Dermis microvascular lymphatic vessel endothelial cell (primary cell): ENCODE results near the gene PIP5K1C. TPM values are rescaled to one million over a fixed set of nuclear protein-coding genes. Genes with fewer than 3 reads are reported as not detected.

Experiments
- DNase-seq, 2 donors: peaks; one replicate each; pipeline versions ENCODE4 v3.0.0 to v3.0.0-alpha.2; 2010; ENCODE audit warnings: low read depth in 2 of 2
- total RNA-seq: library from RNA; depleted of rRNA; stranded (reverse); fragments of >200 nt; gene quantifications from 2 replicates; pipeline ENCODE4 v1.2.1, GENCODE V29; 2014

The PIP5K1C gene
- total RNA-seq, 1 donor from 2014 or later, result 19.4 TPM

DNA sequence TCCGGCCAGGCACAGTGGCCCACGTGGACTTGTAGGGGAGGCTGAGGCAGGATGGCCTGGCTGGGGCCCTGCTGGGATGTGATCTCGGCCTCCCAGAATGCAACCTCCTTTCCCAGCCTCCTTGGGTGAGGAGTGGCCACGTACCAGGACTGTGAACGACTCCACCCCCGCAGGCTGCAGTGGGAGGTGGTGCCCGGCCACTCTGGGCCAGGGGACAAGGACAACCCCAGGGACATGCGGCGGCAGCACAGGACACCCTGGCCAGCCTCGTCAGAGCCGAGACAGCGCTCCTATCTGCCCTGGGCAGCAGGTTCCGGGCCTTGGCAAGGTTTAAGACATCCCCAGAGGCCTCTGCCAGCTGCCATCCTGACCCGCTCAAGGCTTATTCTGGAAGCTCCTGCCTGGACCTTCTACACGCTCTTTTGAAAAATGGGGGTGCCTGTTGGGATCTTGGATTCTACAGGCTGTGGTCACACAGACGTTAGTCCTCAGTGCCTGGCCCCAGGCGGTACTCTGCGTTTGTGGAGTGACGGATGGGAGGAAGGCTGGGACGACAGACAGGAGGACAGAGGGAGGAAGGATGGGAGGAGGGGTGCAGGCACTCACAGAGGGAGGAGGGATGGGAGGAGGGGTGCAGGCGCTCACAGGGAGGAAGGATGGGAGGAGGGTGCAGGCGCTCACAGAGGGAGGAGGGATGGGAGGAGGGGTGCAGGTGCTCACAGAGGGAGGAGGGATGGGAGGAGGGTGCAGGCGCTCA lies 53.8 kb downstream of the PIP5K1C start:
- no peak for DNase-seq

DNA sequence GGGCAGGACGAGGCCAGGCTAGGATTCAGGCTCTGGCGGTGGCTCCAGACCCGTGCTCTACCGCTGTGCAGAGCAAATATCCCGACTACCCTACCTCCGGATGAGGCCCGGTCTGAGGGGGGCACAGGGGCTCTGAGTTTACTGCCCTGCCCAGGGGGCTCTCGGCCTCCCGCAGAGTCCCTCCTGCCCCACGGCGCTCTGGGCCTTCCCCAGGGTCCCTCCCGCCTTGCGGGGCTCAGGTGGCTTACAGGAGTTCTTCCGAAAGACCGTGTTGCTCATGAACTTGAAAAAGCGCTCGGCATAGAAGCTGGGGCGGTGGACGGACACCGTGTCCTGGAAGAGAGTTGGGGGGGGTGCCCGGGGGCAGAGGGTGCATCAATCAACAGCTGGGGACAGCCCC lies 54.5 kb downstream of the PIP5K1C start:
- no peak for DNase-seq

DNA sequence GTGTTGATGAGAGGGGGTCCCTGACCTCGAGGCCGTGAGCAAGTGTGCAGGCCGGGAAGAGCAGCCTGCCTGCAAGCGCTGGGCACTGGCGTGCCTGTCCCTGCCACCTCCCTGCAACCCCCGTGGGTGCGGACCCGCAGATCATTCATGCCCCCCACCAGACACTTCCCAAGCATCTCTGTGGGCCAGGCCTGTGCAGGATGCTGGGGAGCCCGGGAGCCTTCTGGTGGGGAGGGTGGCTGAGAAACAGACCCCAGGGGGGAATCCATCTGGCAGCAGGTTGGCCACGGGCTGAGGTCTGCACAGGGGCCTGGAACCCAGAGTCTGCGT lies 55.2 kb downstream of the PIP5K1C start:
- DNase-seq, result no peak

DNA sequence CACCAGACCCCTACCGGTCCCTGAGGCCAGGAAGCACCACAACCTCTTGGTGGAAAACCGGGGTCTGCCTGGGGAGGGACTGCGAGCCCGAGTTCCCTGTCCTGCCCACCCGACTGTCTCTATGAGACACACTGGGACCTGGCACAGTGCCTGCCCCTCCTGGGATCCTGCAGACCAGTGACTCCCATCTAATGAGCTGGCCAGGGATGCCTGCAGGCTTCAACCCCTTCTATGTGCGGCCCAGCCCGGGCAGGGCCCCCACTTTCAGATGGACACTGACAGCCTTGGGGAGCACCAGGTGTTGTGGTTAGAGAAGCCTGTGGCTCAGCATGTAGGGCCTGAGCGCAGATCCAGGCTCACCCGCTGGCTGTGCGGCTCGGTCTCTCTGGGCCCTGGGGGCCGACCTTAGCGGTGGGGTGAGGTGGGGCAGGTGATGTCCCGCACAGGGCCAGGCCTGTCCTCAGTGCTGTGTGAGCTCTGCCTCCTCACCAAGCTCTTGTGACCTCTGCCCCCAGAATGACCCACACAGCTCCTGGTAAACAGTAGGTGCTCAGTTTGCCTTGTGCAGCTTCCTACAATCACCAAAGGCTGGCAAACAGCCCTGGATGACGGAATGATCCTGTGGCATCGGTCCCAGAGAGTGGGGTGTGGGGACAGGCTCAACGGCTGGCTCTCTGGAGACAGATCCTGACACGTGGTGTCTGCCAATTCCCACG lies 55.8 kb downstream of the PIP5K1C start:
- no peak for DNase-seq

DNA sequence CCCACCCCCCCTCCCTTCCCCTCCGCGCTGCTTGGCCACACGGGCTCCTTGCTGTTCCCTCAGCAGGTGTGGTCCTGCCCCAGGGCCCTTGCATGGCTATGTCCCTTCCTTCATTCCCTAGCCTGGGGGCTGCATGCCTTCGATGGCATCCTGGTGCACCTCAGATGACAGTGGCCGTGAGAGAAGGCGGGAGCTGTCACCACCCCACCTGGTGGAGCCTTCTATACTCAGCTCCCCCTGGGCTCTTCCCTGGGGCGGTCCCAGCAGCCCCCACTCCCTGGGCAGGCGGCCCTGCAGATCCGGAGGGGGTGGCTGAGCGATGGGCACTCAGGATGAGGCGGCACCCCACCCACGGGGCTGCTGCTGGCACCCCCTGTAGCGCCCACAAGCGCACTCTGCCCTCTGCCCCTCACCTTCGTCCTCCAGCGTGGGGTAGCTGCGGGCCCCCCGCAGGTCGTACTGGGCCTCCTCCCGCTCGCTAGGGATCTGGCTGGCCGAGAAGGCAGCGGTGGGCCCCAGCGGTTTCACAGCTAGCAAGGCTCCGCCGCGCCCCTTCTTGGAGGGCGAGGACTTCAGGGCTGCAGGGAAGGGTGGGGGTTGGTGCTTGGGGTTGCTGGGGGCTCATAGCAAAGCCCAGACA lies 56.5 kb downstream of the PIP5K1C start:
- no peak for DNase-seq

DNA sequence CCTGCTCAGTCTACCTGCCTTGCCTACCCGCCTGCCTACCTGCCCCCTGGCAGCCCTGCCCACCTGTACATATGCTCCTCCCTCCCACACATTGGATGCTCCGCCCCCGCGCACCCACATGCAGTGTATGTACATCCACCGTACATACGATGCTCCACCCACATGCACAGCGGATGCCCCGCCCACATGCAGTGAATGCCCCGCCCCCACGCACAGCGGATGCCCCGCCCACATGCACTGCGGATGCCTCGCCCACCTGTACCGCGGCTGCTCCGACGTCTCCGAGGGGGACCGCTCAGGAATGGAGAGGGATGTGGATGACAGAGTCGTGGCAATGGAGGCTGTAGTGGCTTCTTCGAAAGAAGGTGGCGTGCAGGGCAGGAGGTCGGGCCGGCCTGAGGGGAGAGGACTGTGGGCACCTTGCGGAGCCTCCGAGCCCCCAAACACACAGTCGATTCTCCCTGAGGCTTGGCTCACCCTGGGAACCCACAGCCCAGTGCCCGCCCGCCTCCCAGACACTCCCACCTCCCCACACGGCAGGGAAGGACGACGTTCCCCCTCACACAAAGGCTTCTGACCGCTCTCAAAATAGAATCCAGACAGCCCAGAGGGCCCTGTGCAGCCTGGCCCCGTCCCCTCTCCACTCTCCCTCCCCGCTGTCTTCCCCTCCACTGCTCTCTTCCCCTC lies 57.1 kb downstream of the PIP5K1C start:
- DNase-seq, result no peak

DNA sequence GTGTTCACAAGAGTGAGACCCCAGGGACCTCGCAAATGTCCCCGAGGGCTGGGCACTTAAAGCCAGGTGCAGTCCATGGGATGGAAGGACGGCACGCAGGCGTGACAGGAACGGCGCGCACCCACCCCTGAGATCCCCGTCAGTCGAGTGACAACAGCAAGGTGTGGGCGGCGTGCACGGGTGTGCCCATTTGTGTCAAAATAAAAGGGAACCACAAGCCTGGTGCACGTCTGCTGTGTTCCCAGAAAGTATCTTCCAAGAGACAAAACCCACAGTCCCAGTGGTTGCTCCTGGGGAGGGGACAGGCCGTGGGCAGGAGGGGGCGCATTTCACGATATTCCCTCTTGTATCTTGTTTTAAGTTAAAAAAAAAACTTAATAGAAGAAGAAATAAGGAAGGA lies 58.0 kb downstream of the PIP5K1C start:
- DNase-seq, result no peak

DNA sequence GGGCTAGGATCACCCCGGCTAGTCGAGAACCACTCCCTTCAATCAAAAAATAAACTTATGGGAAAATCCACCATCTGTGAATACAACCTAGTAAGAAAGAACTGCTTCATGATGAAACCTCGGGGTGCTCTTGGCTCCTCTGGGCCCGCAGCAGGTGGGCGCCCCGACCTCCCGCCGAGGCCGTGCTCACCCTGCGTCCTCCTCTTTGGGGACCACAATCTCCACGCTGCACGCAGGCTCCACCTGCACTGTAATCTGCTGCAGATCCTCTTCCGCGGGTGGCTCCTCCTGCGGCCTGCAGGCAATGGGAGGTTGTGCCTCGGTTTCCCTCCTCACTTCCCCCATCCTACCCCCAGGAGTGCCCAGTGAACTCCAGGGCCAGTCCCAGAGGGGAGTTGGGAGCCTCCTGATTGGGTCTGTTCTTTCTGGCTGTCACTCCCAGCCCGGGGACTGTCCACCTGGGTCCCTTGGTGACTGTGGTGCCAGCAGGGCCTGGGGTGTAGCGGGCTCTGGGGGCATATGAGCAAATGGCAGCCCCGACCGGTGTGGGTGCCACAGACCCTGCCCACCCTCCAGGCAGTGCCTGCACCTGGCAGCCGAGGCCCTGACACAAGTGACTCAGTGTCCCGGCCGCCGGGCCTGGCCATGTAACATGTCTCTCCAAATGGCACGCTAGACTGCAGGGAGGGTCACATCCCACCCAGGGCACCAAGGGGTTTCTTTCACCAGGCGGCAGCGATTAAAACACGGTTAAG lies 58.6 kb downstream of the PIP5K1C start:
- DNase-seq, result no peak

DNA sequence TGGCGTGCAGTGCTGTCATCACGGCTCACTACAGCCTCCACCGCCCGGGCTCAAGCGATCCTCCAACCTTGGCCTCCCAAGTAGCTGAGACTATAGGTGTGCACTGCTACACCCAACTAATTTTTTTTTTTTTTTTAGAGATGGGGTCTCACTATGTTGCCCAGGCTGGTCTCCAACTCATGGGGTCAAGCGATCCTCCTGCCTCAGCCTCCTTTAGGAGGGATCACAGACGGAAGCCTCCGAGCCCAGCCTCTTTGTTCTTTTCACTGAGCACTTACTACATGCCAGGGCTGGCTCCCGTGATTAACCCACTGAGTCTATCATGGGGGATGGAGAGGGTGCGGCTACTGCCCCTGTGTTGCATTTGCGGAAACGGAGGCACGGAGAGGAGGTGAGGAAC lies 60.8 kb downstream of the PIP5K1C start:
- DNase-seq, result no peak

DNA sequence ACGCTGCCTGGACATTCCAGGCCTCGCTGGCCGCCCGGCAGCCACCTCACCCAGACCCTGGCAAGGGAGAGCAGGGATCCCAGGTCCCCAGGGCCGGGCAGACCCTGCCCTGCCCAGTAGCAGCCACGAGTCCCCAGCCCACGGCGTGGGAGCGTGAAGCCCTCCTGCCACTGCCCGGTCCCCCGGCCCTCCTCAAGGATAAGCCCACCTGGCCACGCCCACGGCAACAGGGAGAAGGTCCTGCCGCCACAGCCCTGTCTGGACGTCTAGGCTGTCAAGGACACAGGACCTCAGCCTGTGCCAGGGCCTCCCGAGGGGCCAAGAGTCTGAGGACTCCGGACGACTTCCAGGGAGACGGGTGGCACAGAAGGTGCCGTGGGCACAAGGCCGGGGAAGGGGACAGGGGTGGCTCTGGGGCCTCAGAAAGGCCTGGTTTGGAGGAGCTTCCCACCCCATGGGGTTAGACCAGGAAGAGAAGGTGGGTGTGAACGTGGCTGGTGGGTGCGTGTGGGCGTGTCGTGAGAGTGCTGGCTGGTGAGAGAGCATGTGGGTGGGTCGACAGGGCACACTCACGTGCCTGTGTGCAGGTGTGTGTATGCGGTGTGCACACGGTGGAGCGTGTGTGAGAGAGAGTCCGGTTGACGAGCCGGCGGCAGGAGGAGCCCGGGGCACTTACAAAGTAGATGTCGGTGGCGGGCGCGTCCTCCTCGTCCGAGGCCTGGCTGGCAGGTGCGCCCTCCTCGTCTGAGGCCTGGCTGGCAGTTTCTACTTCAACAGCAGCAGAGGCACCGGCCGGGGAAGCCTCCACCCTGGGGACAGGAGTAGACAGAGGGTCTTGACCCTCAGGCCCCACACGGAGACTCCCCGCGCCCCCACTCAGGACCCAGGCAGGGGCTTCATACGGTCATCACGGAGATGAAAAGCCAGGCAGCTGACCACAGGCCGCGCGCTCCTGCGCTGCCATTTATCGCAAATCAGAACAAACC lies 61.8 kb downstream of the PIP5K1C start:
- no peak for DNase-seq

DNA sequence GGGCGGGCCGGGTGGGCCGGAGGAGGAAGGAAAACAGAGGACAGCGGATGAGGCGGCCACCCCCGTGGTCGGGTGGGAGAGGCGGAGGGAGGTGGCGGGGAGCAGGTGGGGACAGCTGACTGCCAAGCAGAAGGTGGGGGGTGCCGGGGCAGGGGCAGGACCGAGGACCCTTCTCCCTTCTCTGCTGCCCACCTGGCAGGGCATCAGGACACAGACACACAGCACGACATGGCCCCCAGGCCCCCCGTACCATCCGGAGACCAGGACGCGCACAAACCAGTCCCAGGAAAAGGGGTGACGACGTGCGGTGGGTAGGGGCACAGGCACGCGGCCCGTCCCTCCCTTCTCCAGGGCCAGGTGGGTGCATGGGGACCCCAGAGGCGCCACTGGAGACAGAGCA lies 62.6 kb downstream of the PIP5K1C start:
- DNase-seq, result no peak

DNA sequence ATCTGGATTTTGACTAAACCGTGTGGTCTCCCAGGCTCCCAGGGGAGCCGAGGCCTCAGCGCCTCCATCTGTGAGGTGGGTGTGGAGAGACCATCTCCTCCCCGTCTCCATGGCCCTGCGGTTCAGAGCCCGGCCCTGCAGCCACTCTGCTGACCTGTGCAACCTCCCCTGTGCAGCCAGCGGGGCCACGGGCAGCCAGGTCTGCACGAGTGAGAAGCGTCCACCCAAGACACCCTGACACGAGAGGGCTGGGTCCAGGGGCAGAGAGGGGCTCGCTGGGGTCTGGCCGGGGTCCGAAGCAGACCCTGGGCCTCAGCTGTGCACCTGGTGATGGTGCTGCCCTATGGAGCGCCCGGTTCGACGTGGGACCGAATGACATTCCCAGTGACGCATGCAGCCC lies 63.3 kb downstream of the PIP5K1C start:
- no peak for DNase-seq

DNA sequence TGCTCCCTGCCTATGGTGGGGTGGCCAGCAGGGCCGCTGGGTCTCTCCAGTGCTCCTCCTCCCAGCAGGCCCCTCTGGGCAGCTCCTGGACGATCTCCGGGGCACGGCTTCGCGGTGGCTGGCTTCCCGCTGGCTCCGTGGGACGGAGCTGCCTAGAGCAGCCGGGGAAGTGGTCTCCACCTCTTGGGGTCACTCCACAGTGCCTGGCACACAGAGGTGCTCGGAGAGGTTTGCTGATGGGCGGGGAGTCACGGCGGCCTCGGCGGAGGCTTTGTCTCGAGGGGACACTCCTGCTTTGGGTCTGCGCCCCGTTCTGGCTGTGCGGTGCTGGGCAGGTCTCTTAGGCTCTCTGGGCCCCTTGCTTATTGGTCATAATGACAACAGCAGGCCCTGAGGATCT lies 63.8 kb downstream of the PIP5K1C start:
- no peak for DNase-seq

DNA sequence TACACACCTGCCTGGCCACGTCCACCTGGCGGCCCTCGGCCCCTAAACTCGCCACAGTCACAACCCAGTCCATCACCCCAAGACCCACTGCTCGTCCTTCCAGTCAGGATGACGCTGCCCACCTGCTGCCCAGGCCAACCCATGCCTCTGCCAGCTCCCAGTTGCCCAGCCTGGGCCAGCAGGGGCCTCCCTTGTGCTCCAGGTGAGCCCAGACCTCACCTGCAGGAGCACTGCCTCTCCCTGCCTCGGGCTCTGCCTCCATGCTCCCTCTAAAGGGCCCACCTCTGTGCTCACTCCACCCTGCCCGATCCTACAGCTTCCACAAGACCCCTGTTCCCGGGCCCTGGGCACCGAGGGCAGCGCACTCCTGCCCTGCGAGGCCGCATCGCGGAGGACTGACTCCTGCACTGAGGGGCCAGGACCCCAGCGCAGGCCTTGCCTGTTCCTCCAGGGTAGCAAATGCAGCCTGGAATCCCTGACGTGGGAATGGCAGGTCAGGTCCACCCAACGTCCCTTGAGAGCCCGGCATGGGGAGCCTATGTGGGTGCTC lies 65.7 kb downstream of the PIP5K1C start:
- no peak for DNase-seq

DNA sequence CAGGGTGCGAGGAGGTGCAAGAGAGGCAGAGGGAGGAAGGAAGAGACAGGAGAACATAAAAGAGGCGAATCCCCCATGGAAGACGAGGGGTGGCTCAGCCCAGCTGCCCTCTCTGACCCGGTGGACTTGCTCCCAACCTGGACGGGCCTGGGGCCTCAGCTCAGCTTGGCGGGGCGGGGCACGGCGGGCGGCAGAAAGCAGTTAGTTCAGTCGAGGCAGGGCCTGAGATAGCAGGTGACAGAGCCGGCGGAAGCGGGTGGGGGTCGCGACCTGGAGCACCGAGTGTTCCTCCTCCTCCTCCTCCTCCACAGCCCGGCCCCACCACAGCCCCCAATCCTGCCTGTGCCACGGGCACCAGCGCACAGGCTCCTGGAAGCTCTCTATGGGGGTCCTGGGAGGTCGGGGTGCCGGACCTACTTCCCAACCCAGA lies 66.7 kb downstream of the PIP5K1C start:
- DNase-seq, result no peak

DNA sequence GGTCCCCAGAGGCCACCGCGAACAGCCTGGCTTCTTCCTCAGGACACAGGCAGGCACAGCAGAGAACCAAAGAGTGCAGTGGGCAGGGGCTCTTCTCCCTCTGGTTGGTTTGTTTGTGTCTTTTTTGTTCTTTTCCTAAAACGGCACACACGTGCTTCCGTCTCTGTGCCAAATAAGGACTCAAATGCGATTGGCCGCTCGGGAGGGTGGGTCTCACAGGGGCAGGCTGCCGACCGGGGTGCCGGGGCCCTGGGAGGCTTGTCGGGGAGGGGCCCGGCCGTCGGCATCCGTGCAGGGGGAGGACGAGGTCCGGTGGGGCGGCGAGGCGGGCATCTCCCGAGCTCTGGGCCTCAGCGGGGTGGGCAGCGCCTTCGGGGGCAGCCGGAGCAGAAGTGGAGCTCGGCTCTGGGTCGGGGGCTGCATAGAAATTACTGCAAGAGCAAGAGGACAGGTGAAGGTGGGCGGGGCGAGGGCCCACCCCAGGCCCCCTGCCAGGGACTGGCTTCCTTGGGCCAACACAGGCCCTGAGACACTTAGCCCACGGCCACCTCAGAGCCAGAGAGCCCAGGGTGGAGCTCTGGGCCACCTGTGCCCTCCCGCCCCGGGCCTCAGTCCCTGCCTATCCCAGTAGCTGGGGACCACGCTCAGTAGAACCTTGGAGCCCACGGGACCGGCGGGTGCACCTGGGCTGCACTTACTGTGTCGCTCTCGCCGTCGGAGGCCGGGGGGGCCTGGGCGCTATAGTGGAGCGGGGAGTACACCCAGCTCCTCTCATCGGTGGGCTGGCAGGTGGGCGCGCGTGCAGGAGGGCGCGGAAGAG lies 67.3 kb downstream of the PIP5K1C start:
- no peak for DNase-seq

DNA sequence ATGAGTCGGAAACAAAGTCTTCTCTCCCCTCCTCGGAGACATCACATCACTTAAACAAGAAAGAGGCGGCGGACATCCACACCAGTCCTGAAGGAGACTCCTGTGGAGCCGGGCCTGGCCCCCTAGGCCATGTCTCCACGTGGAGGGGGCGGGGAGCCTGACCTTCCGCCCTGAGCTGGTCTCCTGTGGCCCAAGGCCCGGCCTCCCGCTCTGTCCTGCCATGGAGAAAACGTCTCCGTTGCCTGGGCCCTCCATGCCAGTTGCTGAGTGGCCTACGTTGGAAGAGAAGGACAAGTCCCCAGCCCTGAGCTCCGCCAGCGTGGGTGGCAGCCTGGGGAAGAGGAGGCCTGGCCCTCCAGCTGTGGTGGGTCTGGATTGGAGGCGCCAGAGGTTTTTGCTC lies 68.2 kb downstream of the PIP5K1C start:
- no peak for DNase-seq

DNA sequence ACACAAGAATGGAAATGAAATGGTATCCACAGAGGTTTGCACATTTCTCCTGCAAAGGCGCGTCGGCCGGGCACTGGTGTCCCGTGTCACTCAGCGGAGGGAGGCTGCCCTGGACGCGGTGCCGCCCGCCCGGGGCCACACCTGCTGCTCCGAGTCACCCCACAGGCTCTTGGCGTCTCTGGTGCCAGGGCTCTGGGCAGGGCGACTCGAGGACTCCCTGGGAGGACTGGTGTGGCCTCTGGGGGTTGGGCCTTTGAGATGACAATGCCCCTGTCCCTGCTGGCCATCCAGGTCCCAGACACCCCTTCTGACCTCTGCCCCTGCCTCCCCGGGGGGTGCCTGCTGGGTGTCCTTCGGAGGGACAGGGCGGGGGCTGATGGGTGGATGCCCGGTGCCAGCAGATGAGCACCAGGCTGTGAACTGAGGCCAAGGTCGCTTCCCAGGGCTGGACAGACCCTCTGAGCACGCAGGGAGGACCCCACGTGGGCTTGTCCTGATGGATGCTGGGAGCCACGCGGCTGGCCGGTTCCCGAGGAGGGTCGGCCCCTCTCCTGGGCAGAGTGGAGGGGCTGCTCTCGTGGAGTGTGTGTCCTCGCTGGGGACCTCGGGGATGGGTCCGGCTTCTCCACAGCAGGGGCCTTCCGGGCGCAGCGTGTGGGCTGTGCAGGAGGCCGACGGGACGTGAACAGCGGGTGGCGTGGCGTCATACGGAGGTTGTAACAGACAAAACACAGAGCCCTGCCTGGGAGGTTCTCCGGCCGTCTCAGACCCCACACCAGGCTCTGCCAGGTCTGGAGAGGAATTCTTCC lies 69.0 kb downstream of the PIP5K1C start:
- DNase-seq, result no peak
